ENCODE measurements around the gene RUNDC3A. TPM values are rescaled to one million over a fixed set of nuclear protein-coding genes. Genes with fewer than 3 reads are reported as not detected.

RUNDC3A gene
- total RNA-seq, 1 experiment from 2014 or later = 0.28 TPM

GRCh38 chr17:44349553-44350070 is 41.2 kb downstream of the RUNDC3A start:
- Mint-ChIP-seq H3K36me3 (ENCODE audit: insufficient read depth, unreplicated experiment) (peaks cover 20% of the 10 kb centered on the region), H3K9me3 (ENCODE audit: unreplicated experiment) (no peaks in the 10 kb centered on the region), H3K27me3 (ENCODE audit: insufficient read depth, unreplicated experiment) (no peaks in the 10 kb centered on the region), H3K4me1 (ENCODE audit: insufficient read depth, unreplicated experiment) (peaks cover 11% of the 10 kb centered on the region), H3K4me3 (ENCODE audit: unreplicated experiment) (no peak overlapping the region), H3K27ac (ENCODE audit: low read depth, unreplicated experiment) (no peak overlapping the region)
- ChIA-PET CTCF (interaction anchor here (0.6 to 1.9 kb wide), 9 partner anchors 8 to 1658 kb away, joined by 3 to 14 read pairs (median 3); partner anchors contain the start of gene FAM171A2), POLR2A (interaction anchor here (1.0 kb wide), 1 partner anchor 18 kb away, joined by 3 read pairs; no protein-coding TSS in a partner anchor)
- no peak for DNase-seq (ENCODE audit: unreplicated experiment)
- no TSS peak for BruUV-seq (replicated peaks)
- intact Hi-C loops (cut with micrococcal nuclease) = no loop called here
- TF ChIP-seq, protein P1, sequence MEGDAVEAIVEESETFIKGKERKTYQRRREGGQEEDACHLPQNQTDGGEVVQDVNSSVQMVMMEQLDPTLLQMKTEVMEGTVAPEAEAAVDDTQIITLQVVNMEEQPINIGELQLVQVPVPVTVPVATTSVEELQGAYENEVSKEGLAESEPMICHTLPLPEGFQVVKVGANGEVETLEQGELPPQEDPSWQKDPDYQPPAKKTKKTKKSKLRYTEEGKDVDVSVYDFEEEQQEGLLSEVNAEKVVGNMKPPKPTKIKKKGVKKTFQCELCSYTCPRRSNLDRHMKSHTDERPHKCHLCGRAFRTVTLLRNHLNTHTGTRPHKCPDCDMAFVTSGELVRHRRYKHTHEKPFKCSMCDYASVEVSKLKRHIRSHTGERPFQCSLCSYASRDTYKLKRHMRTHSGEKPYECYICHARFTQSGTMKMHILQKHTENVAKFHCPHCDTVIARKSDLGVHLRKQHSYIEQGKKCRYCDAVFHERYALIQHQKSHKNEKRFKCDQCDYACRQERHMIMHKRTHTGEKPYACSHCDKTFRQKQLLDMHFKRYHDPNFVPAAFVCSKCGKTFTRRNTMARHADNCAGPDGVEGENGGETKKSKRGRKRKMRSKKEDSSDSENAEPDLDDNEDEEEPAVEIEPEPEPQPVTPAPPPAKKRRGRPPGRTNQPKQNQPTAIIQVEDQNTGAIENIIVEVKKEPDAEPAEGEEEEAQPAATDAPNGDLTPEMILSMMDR (IDR thresholded peaks at IDR 0.05; ENCODE audit: unreplicated experiment) = no peak

GRCh38 chr17:44350733-44351226 is 42.4 kb downstream of the RUNDC3A start:
- Mint-ChIP-seq H3K27ac (ENCODE audit: low read depth, unreplicated experiment) (no peak overlapping the region), H3K4me1 (ENCODE audit: insufficient read depth, unreplicated experiment) (peaks cover 6% of the 10 kb centered on the region), H3K9me3 (ENCODE audit: unreplicated experiment) (no peaks in the 10 kb centered on the region), H3K4me3 (ENCODE audit: unreplicated experiment) (no peak overlapping the region), H3K36me3 (ENCODE audit: insufficient read depth, unreplicated experiment) (peaks cover 20% of the 10 kb centered on the region), H3K27me3 (ENCODE audit: insufficient read depth, unreplicated experiment) (no peaks in the 10 kb centered on the region)
- TF ChIP-seq, protein P1 (IDR thresholded peaks at IDR 0.05; ENCODE audit: unreplicated experiment) = peak; percentile 80
- ChIA-PET POLR2A (interaction anchor here (0.8 kb wide), 1 partner anchor 130 kb away, joined by 3 read pairs; no protein-coding TSS in a partner anchor), CTCF (interaction anchor here (0.7 to 1.9 kb wide), 11 partner anchors 9 to 331 kb away, joined by 3 to 14 read pairs (median 4); no protein-coding TSS in a partner anchor)
- no TSS peak for BruUV-seq (replicated peaks)
- DNase-seq (ENCODE audit: unreplicated experiment) = peak; percentile 66
- intact Hi-C loops (cut with micrococcal nuclease) = no loop called here

GRCh38 chr17:44351464-44351863 is 43.1 kb downstream of the RUNDC3A start:
- no TSS peak for BruUV-seq (replicated peaks)
- ChIA-PET CTCF (interaction anchor here (0.7 to 1.9 kb wide), 7 partner anchors 9 to 206 kb away, joined by 4 to 14 read pairs (median 6); partner anchors contain the start of gene FAM171A2), POLR2A (interaction anchor here (0.7 kb wide), 1 partner anchor 172 kb away, joined by 3 read pairs; no protein-coding TSS in a partner anchor)
- Mint-ChIP-seq H3K4me3 (ENCODE audit: unreplicated experiment) (no peak overlapping the region), H3K36me3 (ENCODE audit: insufficient read depth, unreplicated experiment) (peaks cover 20% of the 10 kb centered on the region), H3K4me1 (ENCODE audit: insufficient read depth, unreplicated experiment) (no peaks in the 10 kb centered on the region), H3K27me3 (ENCODE audit: insufficient read depth, unreplicated experiment) (no peaks in the 10 kb centered on the region), H3K27ac (ENCODE audit: low read depth, unreplicated experiment) (no peak overlapping the region), H3K9me3 (ENCODE audit: unreplicated experiment) (no peaks in the 10 kb centered on the region)
- TF ChIP-seq, protein P1 (IDR thresholded peaks at IDR 0.05; ENCODE audit: unreplicated experiment) = no peak
- intact Hi-C loops (cut with micrococcal nuclease) = no loop called here
- no peak for DNase-seq (ENCODE audit: unreplicated experiment)

DNA sequence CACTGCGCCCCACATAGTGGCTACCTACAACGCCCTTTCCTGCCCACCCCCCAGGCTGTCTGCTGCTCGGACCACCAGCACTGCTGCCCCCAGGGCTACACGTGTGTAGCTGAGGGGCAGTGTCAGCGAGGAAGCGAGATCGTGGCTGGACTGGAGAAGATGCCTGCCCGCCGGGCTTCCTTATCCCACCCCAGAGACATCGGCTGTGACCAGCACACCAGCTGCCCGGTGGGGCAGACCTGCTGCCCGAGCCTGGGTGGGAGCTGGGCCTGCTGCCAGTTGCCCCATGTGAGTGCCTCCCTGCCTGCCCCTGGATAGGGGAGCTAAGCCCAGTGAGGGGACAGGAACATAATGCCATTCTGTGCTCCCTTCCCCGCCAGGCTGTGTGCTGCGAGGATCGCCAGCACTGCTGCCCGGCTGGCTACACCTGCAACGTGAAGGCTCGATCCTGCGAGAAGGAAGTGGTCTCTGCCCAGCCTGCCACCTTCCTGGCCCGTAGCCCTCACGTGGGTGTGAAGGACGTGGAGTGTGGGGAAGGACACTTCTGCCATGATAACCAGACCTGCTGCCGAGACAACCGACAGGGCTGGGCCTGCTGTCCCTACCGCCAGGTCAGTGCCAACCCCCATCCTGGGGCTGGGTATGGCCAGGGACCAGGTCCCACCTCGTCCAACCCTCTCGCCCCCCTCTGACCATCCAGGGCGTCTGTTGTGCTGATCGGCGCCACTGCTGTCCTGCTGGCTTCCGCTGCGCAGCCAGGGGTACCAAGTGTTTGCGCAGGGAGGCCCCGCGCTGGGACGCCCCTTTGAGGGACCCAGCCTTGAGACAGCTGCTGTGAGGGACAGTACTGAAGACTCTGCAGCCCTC is 43.8 kb downstream of the RUNDC3A start:
- intact Hi-C loops (cut with micrococcal nuclease) = no loop called here
- POLR2A ChIA-PET = interaction anchor here (0.7 to 0.8 kb wide), 2 partner anchors 131 to 171 kb away, joined by 3 read pairs; no protein-coding TSS in a partner anchor
- Mint-ChIP-seq H3K4me3 (ENCODE audit: unreplicated experiment) (no peak overlapping the region), H3K27ac (ENCODE audit: low read depth, unreplicated experiment) (no peak overlapping the region), H3K27me3 (ENCODE audit: insufficient read depth, unreplicated experiment) (no peaks in the 10 kb centered on the region), H3K36me3 (ENCODE audit: insufficient read depth, unreplicated experiment) (peaks cover 20% of the 10 kb centered on the region), H3K4me1 (ENCODE audit: insufficient read depth, unreplicated experiment) (no peaks in the 10 kb centered on the region), H3K9me3 (ENCODE audit: unreplicated experiment) (no peaks in the 10 kb centered on the region)
- TSS peak; percentile 67 for BruUV-seq (replicated peaks)
- TF ChIP-seq, protein P1 (IDR thresholded peaks at IDR 0.05; ENCODE audit: unreplicated experiment) = no peak
- CTCF ChIA-PET = interaction anchor here (0.5 to 1.7 kb wide), 2 partner anchors 10 to 12 kb away, joined by 4 to 8 read pairs; partner anchors contain the start of gene FAM171A2
- DNase-seq (ENCODE audit: unreplicated experiment) = no peak
